Hematopoietic multipotent progenitor cell treated with erythropoietin and hydrocortisone succinate and interleukin-3 and kit ligand, for 8 days (in vitro differentiated cells): ENCODE measurements around the gene SAMD4B.

Experiments
- DNase-seq: peaks from one replicate; pipeline ENCODE4 v3.0.0-alpha.2; 2015

Gene SAMD4B

GRCh38 chr19:39397360-39398296 is 55.4 kb downstream of the SAMD4B start:
- DNase-seq, result peak; percentile 87

- DNase-seq, result peak; percentile 88
Measured at GRCh38 chr19:39398297-39398864, 56.2 kb downstream of the SAMD4B start.

GRCh38 chr19:39399668-39400050 is 57.4 kb downstream of the SAMD4B start:
- DNase-seq, result peak; percentile 53

GRCh38 chr19:39400061-39400460 is 57.8 kb downstream of the SAMD4B start:
- no peak for DNase-seq

- DNase-seq, result no peak
Measured at GRCh38 chr19:39401070-39401548, 58.9 kb downstream of the SAMD4B start.

- DNase-seq, result peak; percentile 84
Measured at GRCh38 chr19:39401549-39402345, 59.5 kb downstream of the SAMD4B start.

GRCh38 chr19:39402346-39403300 is 60.4 kb downstream of the SAMD4B start:
- DNase-seq, result peak; percentile 79

- DNase-seq, result peak; percentile 85
Measured at GRCh38 chr19:39403331-39404312, 61.4 kb downstream of the SAMD4B start.

GRCh38 chr19:39405261-39405957 is 63.2 kb downstream of the SAMD4B start:
- DNase-seq, result no peak

GRCh38 chr19:39405958-39406655 is 63.9 kb downstream of the SAMD4B start:
- peak; percentile 65 for DNase-seq

- peak; percentile 80 for DNase-seq
Measured at GRCh38 chr19:39406656-39407409, 64.6 kb downstream of the SAMD4B start, which contains the start of gene ZFP36. TSS of gene ZFP36 (plus strand) at chr19:39406847. CDS start at chr19:39406905, 58 bp downstream.

- no peak for DNase-seq
Measured at GRCh38 chr19:39407410-39407659, 65.1 kb downstream of the SAMD4B start.

GRCh38 chr19:39407660-39408391 is 65.6 kb downstream of the SAMD4B start:
- peak; percentile 56 for DNase-seq

GRCh38 chr19:39408392-39409207 is 66.4 kb downstream of the SAMD4B start:
- no peak for DNase-seq

- peak; percentile 51 for DNase-seq
Measured at GRCh38 chr19:39409208-39410016, 67.2 kb downstream of the SAMD4B start.
